SH-SY5Y (cell line): ENCODE results near the gene NAA60.

ENCODE experiments used
- GATA2 ChIP-seq: IDR thresholded peaks from 2 replicates; pipeline ENCODE4 v1.6.1; 2011; ENCODE audit warnings: mild to moderate bottlenecking, low read depth, low read length
- GATA3 ChIP-seq: IDR thresholded peaks from 2 replicates; pipeline ENCODE4 v1.6.1; 2011; ENCODE audit warnings: low read depth, mild to moderate bottlenecking, low read length, moderate library complexity

GRCh38 chr16:3492356-3492755, 48.9 kb downstream of the NAA60 start:
- TF ChIP-seq GATA3 (no peak), GATA2 (no peak)
